Pancreas (tissue), 10 donors: ENCODE data around the gene STMN1. TPM values are rescaled to one million over a fixed set of nuclear protein-coding genes. Genes with fewer than 3 reads are reported as not detected.

Experiments used
- ATAC-seq, 4 donors: fragments of 200-7000 bp; cut with Tn5 transposase; one replicate each; pipeline versions ENCODE4 v1.8.0 to v1.9.1; 2020; ENCODE audit warnings: mild to moderate bottlenecking in 4 of 4, moderate library complexity in 4 of 4
- DNase-seq, 6 donors: peaks; one replicate each; pipeline ENCODE4 v3.0.0-alpha.2; 2020
- FAIRE-seq: peaks from 2 replicates; lab custom pipeline; 2012; peaks lifted over from hg19 to GRCh38; lab: Jason Lieb, UNC
- H3K27ac ChIP-seq, 4 donors: fragments of 200-600 bp; sonication (generic); 1 replicate in 3 of 4; 2 replicates in 1 of 4; pipeline versions ENCODE4 v1.5.0 to v1.8.0; 2020
- H3K27me3 ChIP-seq, 4 donors: fragments of 200-600 bp; one replicate each; pipeline ENCODE4 v1.8.0; 2021
- H3K36me3 ChIP-seq, 3 donors: fragments of 200-600 bp; sonication (generic) in 1 of 3; one replicate each; pipeline versions ENCODE4 v1.5.0 to v1.8.0; 2020 to 2021
- H3K4me1 ChIP-seq, 3 donors: fragments of 200-600 bp; one replicate each; pipeline ENCODE4 v1.8.0; 2021
- H3K4me3 ChIP-seq, 4 donors: fragments of 200-600 bp; sonication (generic) in 2 of 4; one replicate each; pipeline versions ENCODE4 v1.5.0 to v1.8.0; 2020 to 2021
- H3K9me3 ChIP-seq, 4 donors: fragments of 200-600 bp; one replicate each; pipeline ENCODE4 v1.8.0; 2021
- WGBS, 2 donors: extraction: QIAGEN DNeasy Blood & Tissue Kit; methylation state at CpG; one replicate each; pipeline ENCODE4 v1.1.7; 2013; 5-methylcytosine and 5-hydroxymethylcytosine counted together
- intact Hi-C, 3 donors: fragments of 100-400 bp; cut with DNase I; formaldehyde crosslinking; loops; one replicate each; pipeline versions ENCODE4 v1.11.1 to v1.14.2; 2022
- polyA plus RNA-seq, 2 donors: library from polyadenylated mRNA; stranded (reverse); fragments of 200-250 nt; gene quantifications; one replicate each; pipeline ENCODE4 v1.2.3, GENCODE V29; 2013
- total RNA-seq, 6 donors: library from RNA; stranded (reverse); fragmentation: NEBNext Ultra II Directional in 4 of 6; extraction: Animal tissue kit (Norgen Biotek cat#: 25700) in 4 of 6; gene quantifications; one replicate each; pipeline versions ENCODE4 v1.2.1 to v1.2.4, GENCODE V29; 2021 to 2023
- TF ChIP-seq, protein P1 (sequence below), 4 donors: fragments of 200-600 bp; sonication (generic) in 3 of 4; IDR thresholded peaks; one replicate each; pipeline versions ENCODE4 v1.5.0 to v1.8.0; 2021; ENCODE audit warnings: antibody characterized with exemption in 4 of 4
- donor health status: healthy with polysubstance abuse.
- donor health status: DM: no; HTN: no; CAD: no; lungs with moderate emphysema.
- donor health status: DM: no; HTN: no; CAD: no.
- donor health status: control.
- donor health status: control.
- donor health status: Bipolar disorder and iron deficiency.
- donor health status: DM: yes; HTN: yes; CAD: no.
- donor health status: DM: no; HTN: no; CAD: no.
- donor health status: DM: no; HTN: no; CAD: no.
- donor health status: DM: yes; HTN: yes; CAD: no.

STMN1 gene
- total and polyA plus RNA-seq, 8 donors, result 3.3 to 58.0 (median 14.0) TPM

DNA sequence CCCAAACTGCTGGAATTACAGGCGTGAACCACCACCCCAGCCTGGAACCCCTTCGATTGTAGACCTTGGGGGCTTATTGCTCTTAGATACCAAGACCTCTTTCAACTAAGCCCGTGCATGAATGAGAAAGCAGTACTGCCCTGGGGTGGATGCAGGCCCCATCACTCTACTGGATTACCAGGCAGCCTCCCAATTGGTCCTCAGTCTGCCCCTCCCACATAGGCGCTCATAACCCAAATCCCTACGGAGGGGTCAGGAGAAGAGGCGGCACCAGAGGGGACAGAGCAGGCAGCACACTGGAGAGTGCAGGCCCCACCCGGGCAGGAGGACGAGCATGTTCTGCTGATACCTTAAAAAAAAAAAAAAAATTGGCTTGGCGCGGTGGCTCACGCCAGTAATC lies 12.4 kb upstream of the STMN1 start:
- TF ChIP-seq, protein P1, sequence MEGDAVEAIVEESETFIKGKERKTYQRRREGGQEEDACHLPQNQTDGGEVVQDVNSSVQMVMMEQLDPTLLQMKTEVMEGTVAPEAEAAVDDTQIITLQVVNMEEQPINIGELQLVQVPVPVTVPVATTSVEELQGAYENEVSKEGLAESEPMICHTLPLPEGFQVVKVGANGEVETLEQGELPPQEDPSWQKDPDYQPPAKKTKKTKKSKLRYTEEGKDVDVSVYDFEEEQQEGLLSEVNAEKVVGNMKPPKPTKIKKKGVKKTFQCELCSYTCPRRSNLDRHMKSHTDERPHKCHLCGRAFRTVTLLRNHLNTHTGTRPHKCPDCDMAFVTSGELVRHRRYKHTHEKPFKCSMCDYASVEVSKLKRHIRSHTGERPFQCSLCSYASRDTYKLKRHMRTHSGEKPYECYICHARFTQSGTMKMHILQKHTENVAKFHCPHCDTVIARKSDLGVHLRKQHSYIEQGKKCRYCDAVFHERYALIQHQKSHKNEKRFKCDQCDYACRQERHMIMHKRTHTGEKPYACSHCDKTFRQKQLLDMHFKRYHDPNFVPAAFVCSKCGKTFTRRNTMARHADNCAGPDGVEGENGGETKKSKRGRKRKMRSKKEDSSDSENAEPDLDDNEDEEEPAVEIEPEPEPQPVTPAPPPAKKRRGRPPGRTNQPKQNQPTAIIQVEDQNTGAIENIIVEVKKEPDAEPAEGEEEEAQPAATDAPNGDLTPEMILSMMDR (IDR thresholded peaks at IDR 0.05), result no peak
- Histone ChIP-seq H3K9me3 (no peaks in the 10 kb centered on the region), H3K4me1 (peaks cover 0 to 7% (median 0%) of the 10 kb centered on the region in 3 donors), H3K4me3 (no peak overlapping the region), H3K27me3 (no peaks in the 10 kb centered on the region), H3K36me3 (no peaks in the 10 kb centered on the region), H3K27ac (no peak overlapping the region)
- intact Hi-C loops, result no loop called here
- WGBS, 2 donors, result 84 to 92% methylated on average over 11 of the region's 11 CpGs
- DNase-seq (no peak), ATAC-seq (no peak), FAIRE-seq (no peak)

DNA sequence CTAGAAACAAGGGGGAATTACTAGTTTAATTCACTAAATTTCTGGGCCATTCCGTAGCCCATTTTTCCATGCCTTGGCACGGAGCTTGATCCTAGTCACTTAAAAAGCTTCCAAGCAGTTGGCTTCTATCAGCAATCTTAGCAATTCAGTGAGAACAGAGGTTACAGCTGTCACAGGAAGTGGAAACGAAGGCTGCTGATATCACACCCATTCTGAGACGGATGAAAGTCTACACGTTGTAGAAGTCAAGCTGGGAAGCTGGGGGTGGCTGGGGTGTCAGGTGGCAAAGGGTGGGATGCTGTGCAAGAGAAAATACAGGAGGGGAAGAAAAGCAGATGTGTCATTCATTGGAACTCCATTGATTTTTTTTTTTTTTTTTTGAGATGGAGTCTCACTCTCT lies 11.8 kb upstream of the STMN1 start:
- Histone ChIP-seq H3K27me3 (no peaks in the 10 kb centered on the region), H3K4me1 (peaks cover 0 to 7% (median 0%) of the 10 kb centered on the region in 3 donors), H3K36me3 (no peaks in the 10 kb centered on the region), H3K27ac (no peak overlapping the region), H3K4me3 (no peak overlapping the region), H3K9me3 (no peaks in the 10 kb centered on the region)
- WGBS, 2 donors, result 62 to 69% methylated on average over 5 of the region's 5 CpGs
- no peak for DNase-seq
- FAIRE-seq, result no peak
- TF ChIP-seq, protein P1 (IDR thresholded peaks at IDR 0.05), result no peak
- intact Hi-C loops, result no loop called here
- no peak for ATAC-seq

GRCh38 chr1:25916460-25916859 lies 10.2 kb upstream of the STMN1 start:
- H3K27me3 ChIP-seq, result no peaks in the 10 kb centered on the region
- DNase-seq (no peak), FAIRE-seq (no peak), ATAC-seq (no peak)
- H3K4me3 ChIP-seq, result no peak overlapping the region
- H3K9me3 ChIP-seq, result no peaks in the 10 kb centered on the region
- TF ChIP-seq, protein P1 (IDR thresholded peaks at IDR 0.05), result no peak
- H3K27ac ChIP-seq, result no peak overlapping the region
- no peaks in the 10 kb centered on the region for H3K36me3 ChIP-seq
- intact Hi-C loops, result no loop called here
- H3K4me1 ChIP-seq, result no peaks in the 10 kb centered on the region
- 89 to 93% methylated on average over 2 of the region's 2 CpGs for WGBS, 2 donors

DNA sequence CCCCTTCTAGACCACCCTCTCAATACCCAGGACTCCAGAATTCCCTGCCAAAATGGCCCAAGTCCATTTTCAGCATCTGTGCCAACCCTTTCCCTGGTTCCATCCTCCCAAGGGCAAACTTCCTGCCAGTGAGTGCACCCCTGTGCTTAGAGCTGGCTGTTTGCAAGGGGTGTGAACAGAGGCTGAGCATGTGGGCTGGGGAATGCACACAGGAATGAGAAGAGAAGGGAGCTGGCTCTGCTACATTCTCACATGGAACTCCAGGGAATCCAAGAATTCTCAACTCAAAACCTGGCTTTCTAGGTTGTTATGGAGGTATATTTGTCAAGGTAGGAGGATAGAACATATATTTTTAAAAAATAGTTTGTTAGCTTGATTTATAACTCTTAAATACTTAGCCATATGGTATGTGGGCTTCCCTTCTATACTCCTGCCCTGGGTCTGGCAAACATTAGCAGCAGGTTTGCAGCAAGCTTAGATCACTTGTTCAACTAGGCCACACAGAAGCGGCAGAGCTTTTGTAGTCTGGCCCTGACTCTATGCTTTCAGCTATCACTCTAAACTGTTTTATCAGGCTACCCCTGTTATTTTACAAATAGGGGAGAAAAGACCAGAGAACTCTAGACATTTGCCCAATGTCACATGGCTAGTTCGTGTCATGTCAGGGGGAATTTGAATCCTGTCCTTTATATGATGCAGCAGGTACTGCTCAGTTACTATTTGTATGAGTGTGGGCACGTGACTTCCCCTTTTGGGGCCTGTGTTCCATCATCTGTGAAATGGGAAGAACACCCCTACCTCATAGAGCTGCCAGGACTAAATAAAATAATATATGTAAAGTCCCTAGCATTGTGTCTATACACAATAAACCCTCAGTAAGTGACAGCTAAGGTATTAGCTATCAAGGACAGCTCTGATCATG lies 8.1 kb upstream of the STMN1 start:
- ATAC-seq (no peak), DNase-seq (no peak), FAIRE-seq (no peak)
- TF ChIP-seq, protein P1 (IDR thresholded peaks at IDR 0.05), result no peak
- H3K27me3 ChIP-seq, result no peaks in the 10 kb centered on the region
- H3K4me3 ChIP-seq, result no peak overlapping the region
- intact Hi-C loops, result no loop called here
- H3K27ac ChIP-seq, result no peak overlapping the region
- H3K36me3 ChIP-seq, result no peaks in the 10 kb centered on the region
- no peaks in the 10 kb centered on the region for H3K4me1 ChIP-seq
- WGBS, 2 donors, result 88 to 89% methylated on average over 3 of the region's 3 CpGs
- no peaks in the 10 kb centered on the region for H3K9me3 ChIP-seq

- no peaks in the 10 kb centered on the region for H3K36me3 ChIP-seq
- no peak overlapping the region for H3K27ac ChIP-seq
- no peak for DNase-seq
- FAIRE-seq, result no peak
- no peak overlapping the region for H3K4me3 ChIP-seq
- TF ChIP-seq, protein P1 (IDR thresholded peaks at IDR 0.05), result no peak
- no peak for ATAC-seq
- no peaks in the 10 kb centered on the region for H3K9me3 ChIP-seq
- intact Hi-C loops, result no loop called here
- H3K4me1 ChIP-seq, result no peaks in the 10 kb centered on the region
- no peaks in the 10 kb centered on the region for H3K27me3 ChIP-seq
These were observed 7.0 kb upstream of the STMN1 start for GRCh38 chr1:25913206-25913605.
